Liver (tissue), 9 donors: Measurements from ENCODE around the gene PRDX6. TPM values are rescaled to one million over a fixed set of nuclear protein-coding genes. Genes with fewer than 3 reads are reported as not detected.
A peak's percentile ranks its signal among the peaks of the same experiment; 100 is the strongest.

ENCODE experiments used
- DNase-seq: peaks from one replicate; pipeline ENCODE4 v3.0.0-alpha.2; 2017; ENCODE audit warnings: low spot score
- H3K27ac ChIP-seq, 2 donors: one replicate each; pipeline ENCODE4 v1.7.0; 2013; ENCODE audit warnings: inconsistent platforms in 2 of 2, low read length in 2 of 2, control low read depth in 1 of 2, low read depth in 1 of 2, mild to moderate bottlenecking in 1 of 2
- H3K27me3 ChIP-seq, 4 donors: one replicate each; pipeline versions ENCODE4 v1.6.1 to v1.7.0; 2013; ENCODE audit warnings: low read length in 3 of 4, inconsistent platforms in 1 of 4, mild to moderate bottlenecking in 1 of 4, moderate library complexity in 1 of 4; ENCODE audit not compliant: control insufficient read depth in 4 of 4, insufficient read depth in 4 of 4
- H3K36me3 ChIP-seq, 4 donors: one replicate each; pipeline versions ENCODE4 v1.6.1 to v1.7.0; 2013; ENCODE audit warnings: low read length in 3 of 4, mild to moderate bottlenecking in 3 of 4, low read depth in 1 of 4, moderate library complexity in 1 of 4; ENCODE audit not compliant: control insufficient read depth in 4 of 4, insufficient read depth in 3 of 4
- H3K4me1 ChIP-seq, 4 donors: one replicate each; pipeline versions ENCODE4 v1.6.1 to v1.7.0; 2013; ENCODE audit warnings: low read length in 3 of 4, mild to moderate bottlenecking in 3 of 4, moderate library complexity in 1 of 4; ENCODE audit not compliant: control insufficient read depth in 4 of 4, insufficient read depth in 4 of 4
- H3K4me3 ChIP-seq, 3 donors: one replicate each; pipeline versions ENCODE4 v1.6.1 to v1.7.0; 2013; ENCODE audit warnings: low read length in 3 of 3, control low read depth in 1 of 3, low read depth in 1 of 3, mild to moderate bottlenecking in 1 of 3
- H3K9ac ChIP-seq, 2 donors: one replicate each; pipeline ENCODE4 v1.7.0; 2013; ENCODE audit warnings: low read length in 2 of 2, mild to moderate bottlenecking in 2 of 2, moderate library complexity in 2 of 2, control low read depth in 1 of 2, low read depth in 1 of 2
- H3K9me3 ChIP-seq, 4 donors: one replicate each; pipeline versions ENCODE4 v1.6.1 to v1.7.0; 2013; ENCODE audit warnings: low read length in 3 of 4; ENCODE audit not compliant: control insufficient read depth in 4 of 4
- ATF3 ChIP-seq: IDR thresholded peaks from 2 replicates; pipeline ENCODE4 v1.6.1; 2016; ENCODE audit warnings: antibody characterized with exemption
- CTCF ChIP-seq: fragments of 150-350 bp; IDR thresholded peaks from 2 replicates; pipeline ENCODE4 v1.5.1; 2017; ENCODE audit warnings: improper control_type of control experiment, low read depth, low read length; ENCODE audit not compliant: missing input control
- EGR1 ChIP-seq, 2 donors: IDR thresholded peaks; 2 replicates each; pipeline ENCODE4 v1.6.1; 2016 to 2018; ENCODE audit warnings: antibody characterized with exemption in 2 of 2, low read depth in 2 of 2
- FOXA1 ChIP-seq: IDR thresholded peaks from 2 replicates; pipeline ENCODE4 v1.6.1; 2016; ENCODE audit warnings: antibody characterized with exemption
- FOXA2 ChIP-seq: IDR thresholded peaks from 2 replicates; pipeline ENCODE4 v1.6.1; 2016; ENCODE audit warnings: antibody characterized with exemption
- GABPA ChIP-seq, 2 donors: IDR thresholded peaks in 1 of 2; conservative IDR thresholded peaks in 1 of 2; 2 replicates each; pipeline ENCODE4 v1.6.1; 2016; ENCODE audit warnings: antibody characterized with exemption in 2 of 2, mild to moderate bottlenecking in 1 of 2, moderate library complexity in 1 of 2
- HNF4A ChIP-seq, 2 donors: conservative IDR thresholded peaks; 2 replicates each; pipeline ENCODE4 v1.6.1; 2016; ENCODE audit warnings: antibody characterized with exemption in 2 of 2, mild to moderate bottlenecking in 2 of 2
- HNF4G ChIP-seq: IDR thresholded peaks from 2 replicates; pipeline ENCODE4 v1.6.1; 2016; ENCODE audit warnings: antibody characterized with exemption
- JUND ChIP-seq, 2 donors: IDR thresholded peaks; 2 replicates each; pipeline ENCODE4 v1.6.1; 2016; ENCODE audit warnings: antibody characterized with exemption in 2 of 2
- MAX ChIP-seq: IDR thresholded peaks from 2 replicates; pipeline ENCODE4 v1.6.1; 2016; ENCODE audit warnings: antibody characterized with exemption
- NR2F2 ChIP-seq: IDR thresholded peaks from 2 replicates; pipeline ENCODE4 v1.6.1; 2016; ENCODE audit warnings: antibody characterized with exemption
- RAD21 ChIP-seq, 2 donors: IDR thresholded peaks; 2 replicates each; pipeline ENCODE4 v1.6.1; 2016; ENCODE audit warnings: antibody characterized with exemption in 2 of 2, mild to moderate bottlenecking in 2 of 2
- REST ChIP-seq: IDR thresholded peaks from 2 replicates; pipeline ENCODE4 v1.6.1; 2016; ENCODE audit warnings: antibody characterized with exemption, mild to moderate bottlenecking
- RXRA ChIP-seq, 2 donors: IDR thresholded peaks; 2 replicates each; pipeline ENCODE4 v1.6.1; 2017 to 2018; ENCODE audit warnings: antibody characterized with exemption in 2 of 2, mild to moderate bottlenecking in 1 of 2
- SP1 ChIP-seq: IDR thresholded peaks from 2 replicates; pipeline ENCODE4 v1.6.1; 2018; ENCODE audit warnings: antibody characterized with exemption, mild to moderate bottlenecking
- TAF1 ChIP-seq: conservative IDR thresholded peaks from 2 replicates; pipeline ENCODE4 v1.6.1; 2016; ENCODE audit warnings: antibody characterized with exemption, mild to moderate bottlenecking
- YY1 ChIP-seq: IDR thresholded peaks from 2 replicates; pipeline ENCODE4 v1.6.1; 2016; ENCODE audit warnings: antibody characterized with exemption, mild to moderate bottlenecking
- ZBTB33 ChIP-seq: IDR thresholded peaks from 2 replicates; pipeline ENCODE4 v1.6.1; 2016; ENCODE audit warnings: antibody characterized with exemption
- WGBS: extraction: QIAGEN DNeasy Blood & Tissue Kit; methylation state at CpG from one replicate; pipeline ENCODE4 v1.1.7; 2013; 5-methylcytosine and 5-hydroxymethylcytosine counted together
- polyA plus RNA-seq, 2 donors: library from polyadenylated mRNA; stranded (reverse) in 1 of 2; unstranded in 1 of 2; fragments of 200-250 nt in 1 of 2; fragments of >200 nt in 1 of 2; fragmentation: Nextera tagmentation in 1 of 2; extraction: Ambion mirVana in 1 of 2; gene quantifications; one replicate each; pipeline versions ENCODE4 v1.2.1 to v1.2.3, GENCODE V29; 2013 to 2015
- total RNA-seq, 2 donors: library from RNA; depleted of rRNA; stranded (reverse); fragments of >200 nt; gene quantifications; one replicate each; pipeline ENCODE4 v1.2.3, GENCODE V29; 2014
- donor health status: healthy.
- donor health status: healthy.
- donor health status: healthy.
- donor health status: healthy.
- donor health status: healthy.

Gene PRDX6
- total and polyA plus RNA-seq, 4 donors: 147 to 370 (median 240) TPM

GRCh38 chr1:173504268-173504667 lies 27.1 kb downstream of the PRDX6 start:
- no peak for DNase-seq
- no peak overlapping the region for H3K9ac ChIP-seq
- peak; percentile 49 to 91 for TF ChIP-seq JUND (IDR thresholded peaks at IDR 0.05)
- TF ChIP-seq EGR1 (IDR thresholded peaks at IDR 0.05; ENCODE audit: low read depth in 2 of 2): peak in 1 of 2 donors; percentile 69
- TF ChIP-seq FOXA1: peak; percentile 98
- TF ChIP-seq YY1: peak; percentile 87
- peak; percentile 65 to 66 for TF ChIP-seq RAD21 (IDR thresholded peaks at IDR 0.05)
- TF ChIP-seq MAX: peak; percentile 85
- peak; percentile 73 for TF ChIP-seq ATF3
- no peak for TF ChIP-seq TAF1
- TF ChIP-seq SP1: peak; percentile 86
- peak; percentile 81 for TF ChIP-seq REST
- peak; percentile 91 for TF ChIP-seq ZBTB33
- TF ChIP-seq RXRA (IDR thresholded peaks at IDR 0.05): peak; percentile 78 to 96
- TF ChIP-seq GABPA (IDR thresholded peaks at IDR 0.05 in 1 of 2, conservative IDR thresholded peaks at IDR 0.05 in 1 of 2): peak in 1 of 2 donors; percentile 17
- no peak for TF ChIP-seq CTCF
- TF ChIP-seq FOXA2: peak; percentile 98
- TF ChIP-seq HNF4A (conservative IDR thresholded peaks at IDR 0.05): peak; percentile 70 to 85
- TF ChIP-seq NR2F2: no peak
- TF ChIP-seq HNF4G: no peak
- peaks cover 0 to 21% (median 16%) of the 10 kb centered on the region in 4 donors for H3K4me1 ChIP-seq
- H3K36me3 ChIP-seq: peaks cover 0 to 2% (median 0%) of the 10 kb centered on the region in 4 donors
- no peak overlapping the region for H3K4me3 ChIP-seq
- no peaks in the 10 kb centered on the region for H3K9me3 ChIP-seq
- no peaks in the 10 kb centered on the region for H3K27me3 ChIP-seq
- peak overlapping the region; percentile 76 to 78 for H3K27ac ChIP-seq
- WGBS: 40% methylated on average over 4 of the region's 4 CpGs
